ENCODE data around the gene NINL. TPM values are rescaled to one million over a fixed set of nuclear protein-coding genes. Genes with fewer than 3 reads are reported as not detected.

Gene NINL
- polyA plus RNA-seq, 1 of the 3 experiments (the other 2 are of a cell fraction), result 22.5 TPM

GRCh38 chr20:25623225-25623735 is 37.9 kb upstream of the NINL start:
- H3K9me2 ChIP-seq, result no peaks in the 10 kb centered on the region
- CTCF ChIA-PET, result interaction anchor here (1.2 kb wide), 1 partner anchor 128 kb away, joined by 3 read pairs; no protein-coding TSS in a partner anchor
- peak overlapping the region; percentile 96 for H3K4me2 ChIP-seq
- peaks cover 0 to 6% of the 10 kb centered on the region in 2 experiments for H3K36me3 ChIP-seq (replicated peaks in 1 of 2; ENCODE audit: control insufficient read depth in 1 of 2, insufficient read depth in 2 of 2, low read length in 1 of 2)
- peak; percentile 60 for DNase-seq
- H3K27me3 ChIP-seq (ENCODE audit: insufficient read depth), result no peaks in the 10 kb centered on the region
- peaks cover 0 to 19% of the 10 kb centered on the region in 2 experiments; a peak in 3 of 4 replicates for H3K4me1 ChIP-seq (ENCODE audit: control insufficient read depth in 1 of 2, insufficient read depth in 2 of 2, low read depth in 1 of 2, low read length in 1 of 2)
- peak overlapping the region; percentile 86 to 94 for H3K4me3 ChIP-seq (ENCODE audit: low read depth in 2 of 2, low read length in 1 of 2)
- no peaks in the 10 kb centered on the region for H3F3A ChIP-seq (replicated peaks; ENCODE audit: insufficient read depth)
- peak overlapping the region; percentile 90 for H2AFZ ChIP-seq (ENCODE audit: low read depth)
- no peak for TF ChIP-seq TAF1 (IDR thresholded peaks at IDR 0.05; ENCODE audit: borderline replicate concordance, low read depth, low read length)
- TF ChIP-seq MXI1 (IDR thresholded peaks at IDR 0.05; ENCODE audit: low read depth, low read length), result peak; percentile 26; the same call in 1 of the 2 replicates
- TF ChIP-seq FOXJ3 (CRISPR knock-in tag; IDR thresholded peaks at IDR 0.05), result no peak
- TF ChIP-seq, protein P1, sequence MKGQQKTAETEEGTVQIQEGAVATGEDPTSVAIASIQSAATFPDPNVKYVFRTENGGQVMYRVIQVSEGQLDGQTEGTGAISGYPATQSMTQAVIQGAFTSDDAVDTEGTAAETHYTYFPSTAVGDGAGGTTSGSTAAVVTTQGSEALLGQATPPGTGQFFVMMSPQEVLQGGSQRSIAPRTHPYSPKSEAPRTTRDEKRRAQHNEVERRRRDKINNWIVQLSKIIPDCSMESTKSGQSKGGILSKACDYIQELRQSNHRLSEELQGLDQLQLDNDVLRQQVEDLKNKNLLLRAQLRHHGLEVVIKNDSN (IDR thresholded peaks at IDR 0.05; ENCODE audit: borderline replicate concordance, low read depth), result peak; percentile 79
- TF ChIP-seq, protein P2, sequence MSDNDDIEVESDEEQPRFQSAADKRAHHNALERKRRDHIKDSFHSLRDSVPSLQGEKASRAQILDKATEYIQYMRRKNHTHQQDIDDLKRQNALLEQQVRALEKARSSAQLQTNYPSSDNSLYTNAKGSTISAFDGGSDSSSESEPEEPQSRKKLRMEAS (IDR thresholded peaks at IDR 0.05; ENCODE audit: low read depth), result peak; percentile 84
- peak overlapping the region; percentile 96 for H3K9ac ChIP-seq
- under 1% methylated on average over 22 of the region's 45 CpGs for WGBS (ENCODE audit: low lambda C conversion rate)
- H3K9me3 ChIP-seq, result no peaks in the 10 kb centered on the region
- POLR2A ChIA-PET, result interaction anchor here (1.9 kb wide), 1 partner anchor 39 kb away, joined by 4 read pairs; no protein-coding TSS in a partner anchor
- peaks cover 42% of the 10 kb centered on the region for H3K79me2 ChIP-seq (ENCODE audit: insufficient read depth)
- H3K27ac ChIP-seq (ENCODE audit: low read depth in 2 of 2, low read length in 1 of 2), result peak overlapping the region; percentile 81 to 98
- no peaks in the 10 kb centered on the region; the same call in 1 of the 2 replicates for H4K20me1 ChIP-seq (ENCODE audit: insufficient read depth)

GRCh38 chr20:25622450-25623224 is 37.3 kb upstream of the NINL start:
- no peaks in the 10 kb centered on the region for H3K27me3 ChIP-seq (ENCODE audit: insufficient read depth)
- peaks cover 0 to 19% of the 10 kb centered on the region in 2 experiments; a peak in 3 of 4 replicates for H3K4me1 ChIP-seq (ENCODE audit: control insufficient read depth in 1 of 2, insufficient read depth in 2 of 2, low read depth in 1 of 2, low read length in 1 of 2)
- ChIA-PET CTCF (interaction anchor here (1.2 kb wide), 1 partner anchor 128 kb away, joined by 3 read pairs; no protein-coding TSS in a partner anchor), POLR2A (interaction anchor here (1.9 kb wide), 1 partner anchor 38 kb away, joined by 4 read pairs; no protein-coding TSS in a partner anchor)
- H3K4me2 ChIP-seq, result peak overlapping the region; percentile 96
- no peak for TF ChIP-seq FOXJ3 (CRISPR knock-in tag; IDR thresholded peaks at IDR 0.05)
- no peak for TF ChIP-seq GATA2 (CRISPR knock-in tag; IDR thresholded peaks at IDR 0.05)
- TF ChIP-seq RXRA (IDR thresholded peaks at IDR 0.05; ENCODE audit: borderline replicate concordance, low read depth), result no peak
- no peak for TF ChIP-seq EP300 (IDR thresholded peaks at IDR 0.05; ENCODE audit: borderline replicate concordance in 1 of 2, low read depth in 1 of 2, low read length in 1 of 2)
- TF ChIP-seq YY1 (IDR thresholded peaks at IDR 0.05; ENCODE audit: low read depth), result no peak
- TF ChIP-seq RCOR1 (IDR thresholded peaks at IDR 0.05; ENCODE audit: low read length), result no peak
- no peak for TF ChIP-seq NFIC (IDR thresholded peaks at IDR 0.05; ENCODE audit: borderline replicate concordance)
- TF ChIP-seq RAD21 (IDR thresholded peaks at IDR 0.05; ENCODE audit: low read length), result no peak
- TF ChIP-seq, protein P2 (IDR thresholded peaks at IDR 0.05; ENCODE audit: low read depth), result no peak
- TF ChIP-seq ZBTB33 (IDR thresholded peaks at IDR 0.05; ENCODE audit: borderline replicate concordance, low read depth), result no peak
- no peak for TF ChIP-seq TAF1 (IDR thresholded peaks at IDR 0.05; ENCODE audit: borderline replicate concordance, low read depth, low read length)
- TF ChIP-seq SIN3A (IDR thresholded peaks at IDR 0.05; ENCODE audit: borderline replicate concordance, low read depth, low read length), result no peak
- TF ChIP-seq FOXM1 (IDR thresholded peaks at IDR 0.05; ENCODE audit: low read depth), result no peak
- no peak for TF ChIP-seq POLR2AphosphoS5 (IDR thresholded peaks at IDR 0.05; ENCODE audit: low read depth, low read length)
- TF ChIP-seq JUND (IDR thresholded peaks at IDR 0.05), result no peak
- H3K36me3 ChIP-seq (replicated peaks in 1 of 2; ENCODE audit: control insufficient read depth in 1 of 2, insufficient read depth in 2 of 2, low read length in 1 of 2), result peaks cover 0 to 6% of the 10 kb centered on the region in 2 experiments
- peak overlapping the region; percentile 90 for H2AFZ ChIP-seq (ENCODE audit: low read depth)
- no peaks in the 10 kb centered on the region; the same call in 1 of the 2 replicates for H4K20me1 ChIP-seq (ENCODE audit: insufficient read depth)
- H3K4me3 ChIP-seq (ENCODE audit: low read depth in 2 of 2, low read length in 1 of 2), result peak overlapping the region; percentile 86 to 94
- DNase-seq, result no peak
- no peaks in the 10 kb centered on the region for H3K9me3 ChIP-seq
- no peaks in the 10 kb centered on the region for H3K9me2 ChIP-seq
- peak overlapping the region; percentile 96 for H3K9ac ChIP-seq
- peak overlapping the region; percentile 81 to 98; a peak in 3 of 4 replicates for H3K27ac ChIP-seq (ENCODE audit: low read depth in 2 of 2, low read length in 1 of 2)
- H3F3A ChIP-seq (replicated peaks; ENCODE audit: insufficient read depth), result no peaks in the 10 kb centered on the region
- WGBS (ENCODE audit: low lambda C conversion rate), result 42% methylated on average over 17 of the region's 17 CpGs
- H3K79me2 ChIP-seq (ENCODE audit: insufficient read depth), result peaks cover 48% of the 10 kb centered on the region

All from SK-N-SH (cell line).